HL-60 (cell line): ENCODE results near the gene LAPTM5.

Experiments
- DNase-seq, 2 experiments: peaks; one replicate each; pipeline ENCODE4 v3.0.0-alpha.2; 2010 to 2020; ENCODE audit warnings: low read depth in 1 of 2, low spot score in 1 of 2
- H3K27ac ChIP-seq: fragments of 250-450 bp; sonication (Bioruptor Pico); replicated peaks from 2 replicates; pipeline ENCODE4 v1.5.1; 2020; ENCODE audit warnings: mild to moderate bottlenecking, moderate library complexity
- H3K27me3 ChIP-seq: fragments of 250-450 bp; sonication (Bioruptor Pico); 2 replicates; pipeline ENCODE4 v1.5.1; 2021; ENCODE audit warnings: mild to moderate bottlenecking, moderate library complexity; ENCODE audit not compliant: insufficient read depth, poor library complexity, severe bottlenecking
- H3K4me3 ChIP-seq: replicated peaks from 2 replicates; pipeline ENCODE4 v1.5.1; 2011; ENCODE audit warnings: mild to moderate bottlenecking, control low read depth, low read length; ENCODE audit not compliant: insufficient read depth
- CTCF ChIP-seq: IDR thresholded peaks from one replicate; pipeline ENCODE4 v1.5.1; 2011; ENCODE audit warnings: low read length, control low read depth, inconsistent platforms; ENCODE audit not compliant: insufficient read depth
- GABPA ChIP-seq: IDR thresholded peaks from 2 replicates; pipeline ENCODE4 v1.6.1; 2012; ENCODE audit warnings: low read depth
- POLR2AphosphoS5 ChIP-seq: IDR thresholded peaks from 2 replicates; pipeline ENCODE4 v1.6.1; 2012; ENCODE audit warnings: low read depth
- REST ChIP-seq: IDR thresholded peaks from 2 replicates; pipeline ENCODE4 v1.6.1; 2012; ENCODE audit warnings: low read depth; ENCODE audit not compliant: insufficient replicate concordance
- SPI1 ChIP-seq: IDR thresholded peaks from 2 replicates; pipeline ENCODE4 v1.6.1; 2012; ENCODE audit warnings: low read depth, mild to moderate bottlenecking, borderline replicate concordance

Gene LAPTM5

GRCh38 chr1:30789388-30790255 lies 32.0 kb upstream of the LAPTM5 start:
- Histone ChIP-seq H3K27me3 (no peaks in the 10 kb centered on the region), H3K4me3 (no peak overlapping the region), H3K27ac (no peak overlapping the region)
- no peak for DNase-seq
- TF ChIP-seq POLR2AphosphoS5 (no peak), GABPA (no peak), CTCF (no peak), REST (no peak), SPI1 (no peak)

- H3K27ac ChIP-seq = no peak overlapping the region
- DNase-seq = no peak
- no peak for TF ChIP-seq CTCF
- TF ChIP-seq REST = no peak
- no peak for TF ChIP-seq SPI1
- TF ChIP-seq POLR2AphosphoS5 = no peak
- TF ChIP-seq GABPA = no peak
- no peak overlapping the region for H3K4me3 ChIP-seq
- H3K27me3 ChIP-seq = no peaks in the 10 kb centered on the region
Measured at GRCh38 chr1:30788580-30789387, 31.2 kb upstream of the LAPTM5 start.

GRCh38 chr1:30787856-30788495 lies 30.4 kb upstream of the LAPTM5 start:
- Histone ChIP-seq H3K27ac (no peak overlapping the region), H3K4me3 (no peak overlapping the region), H3K27me3 (no peaks in the 10 kb centered on the region)
- TF ChIP-seq SPI1 (no peak), GABPA (no peak), CTCF (no peak), REST (no peak), POLR2AphosphoS5 (no peak)
- DNase-seq = no peak
